OCI-LY7 (cell line): ENCODE measurements around the gene CUBN.

Experiments used
- EZH2phosphoT487 ChIP-seq: fragments of 200-600 bp; sonication (generic); IDR thresholded peaks from 2 replicates; pipeline ENCODE4 v1.6.1; 2018; ENCODE audit warnings: low read depth, borderline replicate concordance, mild to moderate bottlenecking, mixed run types, antibody characterized with exemption, low read length, moderate library complexity, mixed read lengths
- TF ChIP-seq, protein P1 (sequence below): fragments of 200-600 bp; sonication (generic); conservative IDR thresholded peaks from 2 replicates; pipeline ENCODE4 v1.5.1; 2014; ENCODE audit warnings: mild to moderate bottlenecking, antibody characterized with exemption, low read length, moderate library complexity, mixed read lengths

DNA sequence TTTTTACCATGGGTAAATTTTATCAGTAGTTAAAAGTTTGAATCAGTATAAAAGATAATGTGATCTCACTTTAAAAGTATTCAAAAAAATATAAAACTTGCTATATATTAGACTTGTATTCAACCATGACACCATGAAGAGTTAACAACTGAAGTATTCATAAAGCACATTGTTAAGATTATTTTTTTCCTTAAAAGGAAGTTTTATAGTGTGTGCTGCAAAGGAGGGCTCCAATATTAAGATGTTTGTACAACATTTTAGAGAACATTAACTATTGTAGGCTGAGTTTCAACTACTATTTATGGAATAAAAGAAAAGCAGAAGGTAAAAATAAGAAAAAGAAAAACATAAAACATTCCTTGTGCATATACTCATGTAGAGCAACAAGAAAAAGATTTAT is 24.5 kb upstream of the CUBN start:
- TF ChIP-seq, protein P1, sequence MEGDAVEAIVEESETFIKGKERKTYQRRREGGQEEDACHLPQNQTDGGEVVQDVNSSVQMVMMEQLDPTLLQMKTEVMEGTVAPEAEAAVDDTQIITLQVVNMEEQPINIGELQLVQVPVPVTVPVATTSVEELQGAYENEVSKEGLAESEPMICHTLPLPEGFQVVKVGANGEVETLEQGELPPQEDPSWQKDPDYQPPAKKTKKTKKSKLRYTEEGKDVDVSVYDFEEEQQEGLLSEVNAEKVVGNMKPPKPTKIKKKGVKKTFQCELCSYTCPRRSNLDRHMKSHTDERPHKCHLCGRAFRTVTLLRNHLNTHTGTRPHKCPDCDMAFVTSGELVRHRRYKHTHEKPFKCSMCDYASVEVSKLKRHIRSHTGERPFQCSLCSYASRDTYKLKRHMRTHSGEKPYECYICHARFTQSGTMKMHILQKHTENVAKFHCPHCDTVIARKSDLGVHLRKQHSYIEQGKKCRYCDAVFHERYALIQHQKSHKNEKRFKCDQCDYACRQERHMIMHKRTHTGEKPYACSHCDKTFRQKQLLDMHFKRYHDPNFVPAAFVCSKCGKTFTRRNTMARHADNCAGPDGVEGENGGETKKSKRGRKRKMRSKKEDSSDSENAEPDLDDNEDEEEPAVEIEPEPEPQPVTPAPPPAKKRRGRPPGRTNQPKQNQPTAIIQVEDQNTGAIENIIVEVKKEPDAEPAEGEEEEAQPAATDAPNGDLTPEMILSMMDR: no peak
- TF ChIP-seq EZH2phosphoT487: no peak
